GM21360 (cell line): Measurements from ENCODE around the gene GATC.

ENCODE experiments used
- ATAC-seq: cut with Tn5 transposase; IDR thresholded peaks from one replicate; pipeline ENCODE4 v1.9.1; 2021; ENCODE audit warnings: mild to moderate bottlenecking, moderate library complexity; ENCODE audit not compliant: unreplicated experiment

The GATC gene, protein sequence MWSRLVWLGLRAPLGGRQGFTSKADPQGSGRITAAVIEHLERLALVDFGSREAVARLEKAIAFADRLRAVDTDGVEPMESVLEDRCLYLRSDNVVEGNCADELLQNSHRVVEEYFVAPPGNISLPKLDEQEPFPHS

DNA sequence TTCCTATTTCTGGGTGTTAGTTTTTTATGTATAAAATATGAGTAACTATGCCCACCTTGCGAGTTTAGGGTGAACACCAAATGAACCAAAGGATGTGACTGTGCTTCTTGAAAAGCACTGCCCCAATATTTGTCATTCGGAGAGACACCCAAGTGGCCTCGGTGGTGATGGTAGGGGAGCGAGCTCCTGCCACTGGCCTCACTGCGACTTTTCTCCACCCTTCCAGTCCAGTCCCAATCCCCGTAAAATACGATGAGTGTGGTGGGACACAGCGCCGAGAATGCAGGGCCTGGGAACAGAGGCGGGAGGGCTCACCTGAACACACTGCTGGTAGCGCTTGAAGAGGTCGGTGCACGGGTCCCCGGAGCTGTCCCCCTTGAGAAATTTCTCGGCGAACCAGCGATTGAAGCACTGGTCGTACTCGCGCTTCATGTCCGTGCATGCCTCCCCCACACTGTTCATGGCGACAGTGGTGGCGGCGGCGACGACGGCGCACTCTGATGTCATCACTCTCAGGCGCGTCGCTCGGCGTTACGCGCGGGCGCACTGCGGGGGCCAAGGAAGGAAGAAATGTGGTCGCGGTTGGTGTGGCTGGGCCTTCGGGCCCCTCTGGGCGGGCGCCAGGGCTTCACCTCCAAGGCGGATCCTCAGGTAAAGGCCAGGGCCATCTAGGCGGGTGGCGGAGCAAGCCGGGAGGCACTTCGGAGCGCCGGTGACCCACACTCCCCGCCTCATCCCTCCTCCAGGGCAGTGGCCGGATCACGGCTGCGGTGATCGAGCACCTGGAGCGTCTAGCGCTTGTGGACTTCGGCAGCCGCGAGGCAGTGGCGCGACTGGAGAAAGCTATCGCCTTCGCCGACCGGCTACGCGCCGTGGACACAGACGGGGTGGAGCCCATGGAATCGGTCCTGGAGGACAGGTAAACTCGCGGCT is at the start of gene GATC, which contains the start of gene TRIAP1:
Gene GATC (plus strand): TSS at position 534 of the 933 bp plus-strand sequence. CDS start 37 bp downstream, at position 571.
Gene TRIAP1 (minus strand): TSS at position 474 of the 933 bp plus-strand sequence. CDS start 12 bp downstream, at position 462.
- ATAC-seq: peak; percentile 82

DNA sequence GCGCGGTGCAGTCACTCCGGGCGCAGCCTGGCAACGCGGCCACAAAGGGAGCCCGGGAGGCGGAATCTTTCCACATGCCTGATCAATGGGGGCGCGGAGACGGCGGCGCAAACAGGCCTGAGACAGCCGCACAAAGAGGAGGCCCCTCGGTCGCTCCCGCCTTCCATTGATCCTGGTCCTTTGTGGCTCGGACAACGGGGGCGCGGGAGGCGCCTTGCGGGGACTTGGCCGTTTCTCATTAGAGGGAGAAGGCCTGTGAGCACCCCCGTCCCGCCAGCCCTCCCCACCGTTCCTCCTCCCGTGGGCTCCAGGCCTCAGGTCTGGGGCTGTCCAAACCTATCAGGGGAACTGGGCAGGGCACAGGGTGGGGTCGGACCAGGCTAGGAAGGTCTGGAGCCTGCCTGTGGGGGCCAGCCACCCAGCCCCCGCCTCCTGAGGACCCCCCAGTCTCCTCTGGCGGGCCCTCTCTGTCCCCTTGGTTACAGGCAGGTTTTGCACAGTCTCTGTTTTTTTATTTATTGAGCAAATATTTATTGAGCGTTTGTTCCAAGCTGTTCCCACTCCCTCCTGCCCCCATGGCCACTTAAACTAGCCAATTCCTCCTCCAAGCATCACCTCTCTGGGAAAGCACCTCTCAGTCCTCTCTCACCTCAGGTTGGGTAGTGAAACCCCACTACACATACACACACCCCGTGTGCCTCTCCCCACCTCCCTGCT is 48.3 kb upstream of the GATC start:
- no peak for ATAC-seq

GRCh38 chr12:120399531-120399930 is 46.7 kb upstream of the GATC start:
- no peak for ATAC-seq

GRCh38 chr12:120402217-120402616 is 44.0 kb upstream of the GATC start:
- ATAC-seq: no peak

- no peak for ATAC-seq
These were observed 42.4 kb upstream of the GATC start for GRCh38 chr12:120403869-120404268.

DNA sequence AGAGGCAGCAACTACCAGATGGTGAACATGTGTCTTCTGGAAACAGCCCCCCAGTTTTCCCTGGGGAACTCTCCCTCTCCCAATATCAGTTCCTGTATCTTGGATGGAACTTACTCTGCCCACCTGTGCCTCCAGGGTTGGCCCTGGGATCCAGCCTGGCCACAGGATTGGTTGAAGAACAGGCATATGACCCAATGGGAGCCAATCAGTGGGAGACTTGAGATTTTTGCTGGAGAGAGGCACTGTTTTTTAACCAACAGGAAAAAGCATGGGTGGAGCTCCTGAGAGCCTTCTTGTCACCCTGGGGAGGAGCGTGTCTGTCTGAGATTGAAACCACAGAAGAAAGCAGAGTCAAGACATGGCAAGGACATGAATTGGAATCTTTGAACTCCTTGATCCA is 42.0 kb upstream of the GATC start:
- no peak for ATAC-seq

DNA sequence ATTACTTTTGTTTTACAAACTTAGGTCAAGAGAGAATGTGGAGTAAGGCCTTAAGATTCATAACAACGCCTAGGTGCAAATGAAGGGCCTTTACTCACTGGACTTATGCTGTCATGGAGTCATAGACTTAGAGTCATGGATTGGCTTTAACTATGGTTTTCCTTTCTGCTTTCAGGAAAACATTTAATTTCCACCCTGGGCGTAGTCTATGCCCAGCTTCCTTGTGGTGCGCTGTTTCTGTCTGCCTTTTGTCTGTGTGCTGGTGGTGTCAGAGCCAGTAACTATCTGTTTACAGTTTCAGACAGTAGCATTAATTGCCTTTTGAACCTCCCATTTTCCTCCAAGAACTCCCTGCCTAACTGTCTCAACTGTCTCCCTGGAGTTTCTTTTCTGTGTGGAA is 40.2 kb upstream of the GATC start:
- ATAC-seq: no peak

GRCh38 chr12:120406553-120406952 is 39.7 kb upstream of the GATC start:
- no peak for ATAC-seq

DNA sequence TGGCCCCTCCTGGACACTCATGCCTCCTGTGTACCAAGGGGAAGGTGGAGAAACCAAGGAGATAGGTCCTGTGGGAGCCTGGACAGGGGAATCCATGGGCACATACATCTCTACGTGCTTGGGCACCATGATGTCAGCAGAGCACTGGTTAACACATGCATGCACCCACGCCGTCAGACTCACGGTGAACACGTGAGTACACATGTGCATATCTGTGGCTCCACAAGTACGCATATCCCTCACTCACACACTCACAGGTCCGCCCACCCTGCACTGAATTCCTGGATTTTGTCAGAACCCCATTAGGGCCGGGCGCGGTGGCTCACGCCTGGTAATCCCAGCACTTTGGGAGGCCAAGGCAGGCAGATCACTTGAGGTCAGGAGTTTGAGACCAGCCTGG is 37.5 kb upstream of the GATC start:
- no peak for ATAC-seq

DNA sequence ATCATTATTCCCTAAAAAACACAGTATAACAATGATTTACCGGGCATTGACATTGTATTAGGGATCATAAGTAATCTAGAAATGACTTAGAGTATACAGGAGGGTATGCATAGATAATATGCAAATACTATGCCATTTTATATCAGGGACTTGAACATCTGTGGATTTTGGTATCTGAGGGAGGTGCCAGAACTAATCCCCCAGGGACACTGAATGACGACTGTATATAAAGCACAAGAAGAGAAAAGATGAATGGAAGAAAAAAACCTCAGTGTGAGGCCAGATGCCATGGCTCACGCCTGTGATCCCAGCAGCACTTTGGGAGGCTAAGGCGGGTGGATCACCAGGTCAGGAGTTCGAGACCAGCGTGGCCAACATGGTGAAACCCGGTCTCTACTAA is 33.8 kb upstream of the GATC start:
- no peak for ATAC-seq

DNA sequence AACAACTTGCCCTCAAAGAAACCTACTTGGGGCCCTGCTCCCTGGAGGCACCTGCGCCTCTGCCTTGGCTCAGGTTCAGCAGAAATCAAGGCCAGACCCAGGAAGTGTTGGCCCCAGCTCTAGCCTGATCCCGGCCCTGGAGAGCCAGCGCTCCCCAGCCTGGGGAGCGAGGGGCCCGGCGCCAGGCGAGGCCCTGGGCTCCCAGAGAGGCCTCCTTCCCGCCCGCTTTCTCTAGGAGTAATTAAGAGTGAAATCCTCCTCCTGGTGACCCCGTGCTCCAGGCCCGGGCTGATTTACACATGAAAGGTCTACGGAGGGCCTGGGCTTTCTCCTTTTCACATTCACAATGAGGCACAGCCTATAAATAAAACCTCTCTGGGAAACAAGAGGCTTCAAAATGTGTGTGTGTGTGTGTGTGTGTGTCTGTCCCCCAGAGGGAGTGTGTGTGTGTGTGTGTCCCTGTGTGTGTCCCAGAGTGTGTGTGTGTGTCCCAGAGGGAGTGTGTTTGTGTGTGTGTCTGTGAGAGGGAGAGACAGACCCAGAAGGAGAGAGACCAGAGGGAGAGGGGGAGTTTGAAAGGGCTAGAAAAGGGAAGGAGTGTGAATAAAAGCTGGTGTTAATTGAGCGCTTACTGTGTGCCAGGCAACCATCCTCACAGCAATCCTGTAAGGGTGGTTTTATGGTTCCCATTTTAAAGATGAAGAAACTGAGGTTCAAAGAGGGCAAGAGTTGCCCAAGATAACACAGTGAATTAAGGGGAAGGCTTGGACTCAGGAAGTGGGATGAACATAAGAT is 32.1 kb upstream of the GATC start:
- no peak for ATAC-seq

GRCh38 chr12:120416490-120417216 is 29.6 kb upstream of the GATC start:
- ATAC-seq: no peak

DNA sequence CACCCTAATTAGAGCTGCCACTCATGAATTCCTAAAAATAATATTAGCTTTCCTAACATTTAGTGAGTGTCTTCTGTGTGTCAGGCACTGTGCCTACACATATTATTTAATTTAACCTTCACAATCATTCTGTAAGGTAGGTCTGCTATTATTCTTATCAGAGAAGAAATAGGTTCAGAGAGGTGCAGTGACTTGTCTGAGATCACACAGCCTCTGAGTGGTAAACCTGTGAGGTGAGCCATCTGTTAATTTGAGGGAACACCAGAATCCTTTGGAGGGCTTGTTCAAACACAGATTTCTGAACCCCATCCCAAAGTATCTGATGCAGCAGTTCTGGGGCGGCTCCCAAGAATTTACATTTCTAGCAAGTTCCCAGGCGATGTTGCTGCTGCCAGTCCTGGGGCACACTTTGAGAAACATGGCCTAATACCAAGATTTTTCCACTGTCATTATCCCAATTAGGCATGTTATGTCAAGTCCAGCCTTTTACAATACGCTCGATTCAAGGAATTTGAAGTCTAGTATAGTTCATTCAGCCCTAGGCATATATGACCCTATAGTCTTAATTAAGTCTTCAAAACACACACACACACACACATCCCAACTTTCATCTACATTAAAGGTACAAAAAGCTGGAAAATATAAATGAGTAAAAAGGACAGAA is 28.2 kb upstream of the GATC start:
- ATAC-seq: no peak

DNA sequence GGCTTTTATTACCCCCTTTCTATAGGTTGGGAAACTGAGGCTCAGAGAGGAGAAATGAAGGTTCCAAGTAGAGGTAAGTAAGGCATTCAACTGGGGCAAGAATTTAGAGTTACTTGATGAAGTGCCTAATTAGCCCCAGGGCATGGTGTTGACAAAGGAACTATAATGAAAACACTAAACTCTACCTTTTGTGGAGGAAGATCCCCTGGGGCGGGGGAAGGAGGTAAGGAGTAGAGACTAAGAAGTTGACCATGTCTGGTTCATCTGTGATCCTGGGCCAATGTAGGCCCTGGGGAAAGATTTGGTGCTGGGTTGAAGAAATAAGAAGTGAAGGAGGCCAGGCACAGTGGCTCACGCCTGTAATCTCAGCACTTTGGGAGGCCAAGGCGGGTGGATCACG is 24.5 kb upstream of the GATC start:
- ATAC-seq: no peak

DNA sequence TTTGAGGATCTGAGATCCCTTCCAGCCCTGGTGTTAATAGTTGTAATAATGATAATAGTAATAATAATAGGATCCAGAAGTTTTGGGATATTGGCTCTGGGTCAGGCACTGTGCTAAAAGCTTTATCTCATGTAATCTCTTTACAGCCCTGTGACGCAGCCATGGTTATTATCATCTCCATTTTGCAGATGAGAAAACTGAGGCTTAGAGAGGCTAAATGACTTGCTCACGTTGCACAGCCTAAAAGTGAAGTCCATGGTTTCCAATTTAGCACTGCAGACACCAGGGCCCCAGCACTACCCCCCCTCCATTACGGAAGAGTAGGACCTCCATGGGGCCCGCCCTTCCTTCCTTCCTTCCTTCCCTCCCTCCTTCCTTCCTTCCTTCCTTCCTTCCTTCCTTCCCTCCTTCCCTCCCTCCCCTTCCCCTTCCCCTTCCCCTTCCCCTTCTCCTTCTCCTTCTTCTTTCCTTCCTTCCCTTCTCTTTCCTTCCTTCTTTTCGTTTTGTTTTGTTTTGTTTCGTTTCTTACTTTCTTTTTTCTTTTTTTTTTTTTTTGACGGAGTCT is 23.3 kb upstream of the GATC start:
- ATAC-seq: no peak

DNA sequence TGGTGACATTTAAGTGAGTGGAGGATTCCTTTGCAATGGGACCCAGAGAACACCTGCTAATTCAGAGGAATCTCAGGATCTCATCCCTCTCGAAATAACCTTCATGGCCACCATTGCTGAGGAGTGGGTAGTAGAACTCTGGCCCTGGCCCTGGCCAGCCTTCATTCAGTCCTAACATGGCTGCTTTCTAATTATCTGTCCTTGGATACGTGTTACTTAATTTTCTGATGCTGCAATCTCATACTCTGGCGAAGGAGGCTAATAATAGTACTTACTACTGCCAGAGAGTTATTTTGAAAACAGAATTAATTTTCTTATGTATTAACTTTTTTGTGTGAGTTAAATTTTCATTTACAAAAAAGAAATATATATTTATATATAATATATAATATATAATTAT is 20.4 kb upstream of the GATC start:
- ATAC-seq: no peak

GRCh38 chr12:120428597-120429229 is 17.5 kb upstream of the GATC start:
- ATAC-seq: no peak

DNA sequence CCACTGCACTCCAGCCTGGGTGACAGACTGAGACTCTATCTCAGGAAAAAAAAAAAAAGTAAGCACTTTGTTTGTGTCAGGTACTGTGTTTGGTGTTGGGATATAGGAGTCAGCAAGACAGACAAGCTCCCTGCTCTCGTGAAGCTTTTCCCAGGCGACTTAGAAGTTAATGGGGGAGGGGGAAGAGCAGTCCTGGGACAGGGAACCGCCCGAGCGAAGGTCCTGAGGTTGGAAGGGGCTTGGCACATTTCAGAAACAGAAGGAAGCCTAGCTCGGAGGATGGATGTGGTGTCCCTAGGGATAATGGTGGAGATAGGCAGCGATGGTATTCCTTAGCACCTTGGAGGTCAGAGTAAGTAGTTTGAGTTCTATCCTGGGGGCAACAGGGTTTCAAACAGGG is 16.9 kb upstream of the GATC start:
- ATAC-seq: no peak
